ENCODE measurements around the gene RELL1. TPM values are rescaled to one million over a fixed set of nuclear protein-coding genes. Genes with fewer than 3 reads are reported as not detected.

RELL1 gene
- total and polyA plus RNA-seq, 3 donors from 2014 or later, result 3.1 to 20.4 (median 10.2) TPM

DNA sequence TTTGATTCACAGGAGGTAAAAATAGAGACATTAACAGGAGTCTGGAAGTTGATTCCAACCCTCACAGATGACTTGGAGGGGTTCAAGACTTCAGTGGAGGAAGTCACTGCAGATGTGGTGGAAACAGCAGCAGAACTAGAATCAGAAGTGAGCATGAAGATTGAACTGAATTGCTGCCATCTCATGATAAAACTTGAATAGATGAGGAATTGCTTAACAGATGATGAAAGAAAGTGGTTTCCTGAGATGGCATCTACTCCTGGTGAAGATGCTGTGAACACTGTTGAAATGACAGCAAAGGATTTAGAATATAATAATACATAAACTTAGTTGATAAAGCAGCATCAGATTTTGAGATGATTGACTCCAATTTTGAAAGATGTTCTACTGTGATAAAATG lies 76.5 kb downstream of the RELL1 start:
- no peaks in the 10 kb centered on the region for H3K9me3 ChIP-seq
- DNase-seq, result no peak
- intact Hi-C loops (cut with DNase I; ENCODE audit: low total_unique reads), result no loop called here
- H3K4me3 ChIP-seq, result no peak overlapping the region
- no peaks in the 10 kb centered on the region for H3K36me3 ChIP-seq (ENCODE audit: low read depth, missing control alignments)
- no peaks in the 10 kb centered on the region for H3K4me1 ChIP-seq
- H3K27me3 ChIP-seq, result no peaks in the 10 kb centered on the region
- H3K27ac ChIP-seq, result no peak overlapping the region
- TF ChIP-seq, protein P1, sequence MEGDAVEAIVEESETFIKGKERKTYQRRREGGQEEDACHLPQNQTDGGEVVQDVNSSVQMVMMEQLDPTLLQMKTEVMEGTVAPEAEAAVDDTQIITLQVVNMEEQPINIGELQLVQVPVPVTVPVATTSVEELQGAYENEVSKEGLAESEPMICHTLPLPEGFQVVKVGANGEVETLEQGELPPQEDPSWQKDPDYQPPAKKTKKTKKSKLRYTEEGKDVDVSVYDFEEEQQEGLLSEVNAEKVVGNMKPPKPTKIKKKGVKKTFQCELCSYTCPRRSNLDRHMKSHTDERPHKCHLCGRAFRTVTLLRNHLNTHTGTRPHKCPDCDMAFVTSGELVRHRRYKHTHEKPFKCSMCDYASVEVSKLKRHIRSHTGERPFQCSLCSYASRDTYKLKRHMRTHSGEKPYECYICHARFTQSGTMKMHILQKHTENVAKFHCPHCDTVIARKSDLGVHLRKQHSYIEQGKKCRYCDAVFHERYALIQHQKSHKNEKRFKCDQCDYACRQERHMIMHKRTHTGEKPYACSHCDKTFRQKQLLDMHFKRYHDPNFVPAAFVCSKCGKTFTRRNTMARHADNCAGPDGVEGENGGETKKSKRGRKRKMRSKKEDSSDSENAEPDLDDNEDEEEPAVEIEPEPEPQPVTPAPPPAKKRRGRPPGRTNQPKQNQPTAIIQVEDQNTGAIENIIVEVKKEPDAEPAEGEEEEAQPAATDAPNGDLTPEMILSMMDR (IDR thresholded peaks at IDR 0.05), result no peak
- no peak for TF ChIP-seq POLR2A (IDR thresholded peaks at IDR 0.05)

DNA sequence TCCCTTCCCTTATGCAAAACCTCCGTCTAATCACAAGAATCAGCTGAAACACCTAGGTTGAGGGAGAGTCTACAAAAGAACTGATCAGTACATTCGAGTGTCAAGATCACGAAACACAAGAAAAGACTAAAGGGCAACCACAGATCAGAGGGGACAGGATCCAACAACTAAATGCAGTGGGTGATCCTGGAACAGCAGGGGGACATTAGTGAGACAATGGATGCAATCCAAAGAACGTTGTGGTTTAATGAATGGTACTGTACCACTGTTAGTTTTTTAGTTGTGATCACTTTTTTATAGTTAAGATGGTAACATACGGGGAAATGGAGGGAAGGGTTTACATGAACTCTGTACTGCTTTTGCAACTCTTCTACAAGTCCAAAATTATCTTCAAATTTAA lies 79.2 kb downstream of the RELL1 start:
- no peaks in the 10 kb centered on the region for H3K4me1 ChIP-seq
- DNase-seq, result no peak
- intact Hi-C loops (cut with DNase I; ENCODE audit: low total_unique reads), result no loop called here
- no peaks in the 10 kb centered on the region for H3K27me3 ChIP-seq
- no peak for TF ChIP-seq POLR2A (IDR thresholded peaks at IDR 0.05)
- TF ChIP-seq, protein P1 (IDR thresholded peaks at IDR 0.05), result no peak
- no peak overlapping the region for H3K4me3 ChIP-seq
- H3K36me3 ChIP-seq (ENCODE audit: low read depth, missing control alignments), result no peaks in the 10 kb centered on the region
- no peaks in the 10 kb centered on the region for H3K9me3 ChIP-seq
- 83 to 87% methylated on average over 5 of the region's 5 CpGs for WGBS, 2 donors
- no peak overlapping the region for H3K27ac ChIP-seq

DNA sequence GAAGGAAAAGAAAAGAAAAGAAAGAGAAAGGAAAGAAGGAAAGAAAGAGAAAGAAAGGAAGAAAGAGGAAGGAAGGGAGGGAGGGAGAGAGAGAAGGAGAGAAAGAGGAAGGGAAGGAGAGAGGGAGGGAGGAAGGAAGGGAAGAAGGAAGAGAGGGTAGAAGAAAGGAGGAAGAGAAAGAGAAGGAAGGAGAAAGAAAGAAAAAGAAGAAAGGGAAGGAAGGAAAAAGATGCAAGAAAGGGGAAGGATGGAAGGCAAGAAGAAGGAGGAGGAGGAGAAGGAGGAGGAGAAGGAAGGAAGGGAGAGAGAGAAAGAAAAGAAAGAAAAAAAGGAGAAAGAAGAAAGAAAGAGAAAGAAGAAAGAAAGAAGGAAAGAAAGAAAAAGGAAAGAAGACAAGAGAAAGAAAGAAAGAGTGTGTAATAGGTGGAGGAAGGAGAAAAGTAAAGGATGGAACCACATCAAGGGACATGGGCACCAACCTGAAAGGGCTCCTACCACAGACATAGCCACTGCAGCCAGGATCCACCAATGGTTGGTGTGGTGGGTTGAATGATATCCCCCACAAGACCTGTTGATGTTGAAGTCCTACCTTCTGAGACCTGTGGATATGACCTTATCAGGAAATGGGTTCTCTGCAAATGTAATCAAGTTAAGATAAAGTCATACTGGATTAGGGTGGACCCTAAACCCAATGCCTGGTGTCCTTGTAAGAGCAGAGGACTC lies 80.2 kb downstream of the RELL1 start:
- TF ChIP-seq, protein P1 (IDR thresholded peaks at IDR 0.05), result no peak
- TF ChIP-seq POLR2A (IDR thresholded peaks at IDR 0.05), result no peak
- H3K27me3 ChIP-seq, result no peaks in the 10 kb centered on the region
- DNase-seq, result no peak
- intact Hi-C loops (cut with DNase I; ENCODE audit: low total_unique reads), result no loop called here
- no peak overlapping the region for H3K4me3 ChIP-seq
- H3K27ac ChIP-seq, result no peak overlapping the region
- H3K9me3 ChIP-seq, result no peaks in the 10 kb centered on the region
- H3K36me3 ChIP-seq (ENCODE audit: low read depth, missing control alignments), result no peaks in the 10 kb centered on the region
- H3K4me1 ChIP-seq, result no peaks in the 10 kb centered on the region

DNA sequence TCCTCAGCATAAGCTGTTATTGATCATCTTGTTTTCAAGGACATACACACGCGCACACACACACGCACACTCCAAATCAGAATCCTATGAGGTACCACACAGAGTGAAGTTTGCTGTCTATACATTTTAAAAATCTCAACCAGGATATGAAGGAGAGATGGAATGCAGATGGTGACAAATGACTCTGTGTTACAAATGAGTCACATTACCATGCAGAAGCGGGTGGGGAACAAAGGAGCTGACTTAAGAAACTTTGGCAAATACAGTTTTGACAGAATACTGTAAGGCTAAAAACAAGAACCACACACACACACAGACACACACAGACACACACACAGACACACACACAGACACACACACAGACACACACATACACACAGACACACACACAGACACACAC lies 81.7 kb downstream of the RELL1 start:
- no peak for DNase-seq
- no peak overlapping the region for H3K27ac ChIP-seq
- no peaks in the 10 kb centered on the region for H3K9me3 ChIP-seq
- TF ChIP-seq POLR2A (IDR thresholded peaks at IDR 0.05), result no peak
- TF ChIP-seq, protein P1 (IDR thresholded peaks at IDR 0.05), result no peak
- no peaks in the 10 kb centered on the region for H3K36me3 ChIP-seq (ENCODE audit: low read depth, missing control alignments)
- H3K27me3 ChIP-seq, result no peaks in the 10 kb centered on the region
- H3K4me1 ChIP-seq, result no peaks in the 10 kb centered on the region
- H3K4me3 ChIP-seq, result no peak overlapping the region
- intact Hi-C loops (cut with DNase I; ENCODE audit: low total_unique reads), result loop anchor here (5.0 kb wide), 1 partner anchor 193 kb away; no protein-coding TSS in a partner anchor
- WGBS, 2 donors, result 90% methylated on average over 4 of the region's 4 CpGs

DNA sequence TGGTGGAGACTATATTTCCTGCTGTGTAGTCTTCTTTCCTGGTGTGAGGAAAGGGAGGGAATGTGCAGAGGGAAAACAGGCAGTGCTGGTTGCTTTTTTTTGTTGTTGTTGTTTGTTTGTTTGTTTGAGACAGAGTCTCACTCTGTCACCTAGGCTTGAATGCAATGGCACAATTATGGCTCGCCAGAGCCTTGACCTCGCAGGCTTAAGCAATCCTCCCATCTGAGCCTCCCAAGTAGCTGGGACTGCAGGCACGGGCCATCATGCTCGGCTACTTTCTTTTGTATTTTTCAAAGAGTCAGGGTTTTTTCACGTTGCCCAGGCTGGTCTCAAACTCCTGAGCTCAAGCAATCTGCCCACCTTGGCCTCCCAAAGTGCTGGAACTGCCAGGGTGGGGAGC lies 82.5 kb downstream of the RELL1 start:
- no peaks in the 10 kb centered on the region for H3K4me1 ChIP-seq
- H3K27ac ChIP-seq, result no peak overlapping the region
- no peak for TF ChIP-seq POLR2A (IDR thresholded peaks at IDR 0.05)
- TF ChIP-seq, protein P1 (IDR thresholded peaks at IDR 0.05), result no peak
- no peaks in the 10 kb centered on the region for H3K27me3 ChIP-seq
- H3K4me3 ChIP-seq, result no peak overlapping the region
- WGBS, 2 donors, result 58 to 91% methylated on average over 5 of the region's 5 CpGs
- DNase-seq, result no peak
- H3K36me3 ChIP-seq (ENCODE audit: low read depth, missing control alignments), result no peaks in the 10 kb centered on the region
- H3K9me3 ChIP-seq, result no peaks in the 10 kb centered on the region
- intact Hi-C loops (cut with DNase I; ENCODE audit: low total_unique reads), result loop anchor here (5.0 kb wide), 1 partner anchor 194 kb away; no protein-coding TSS in a partner anchor
